ENCODE data around the gene ADD2.

ADD2 gene

GRCh38 chr2:70711191-70711590, 56.8 kb downstream of the ADD2 start:
- Histone ChIP-seq H3K27ac (replicated peaks; ENCODE audit: low read length) (no peak overlapping the region), H4K8ac (ENCODE audit: low read depth, low read length) (no peak overlapping the region), H3K4me3 (ENCODE audit: low read length in 2 of 2) (no peak overlapping the region), H2AK5ac (ENCODE audit: low read depth, low read length) (no peak overlapping the region), H3K27me3 (ENCODE audit: control insufficient read depth in 3 of 3, insufficient read depth in 3 of 3, low read depth in 1 of 3, low read length in 3 of 3) (no peaks in the 10 kb centered on the region), H2BK12ac (ENCODE audit: low read length) (no peak overlapping the region), H4K91ac (ENCODE audit: low read depth, low read length, poor library complexity) (no peak overlapping the region), H2BK15ac (ENCODE audit: low read length) (no peak overlapping the region), H3K4me2 (ENCODE audit: insufficient read depth, low read length, poor library complexity, severe bottlenecking) (no peak overlapping the region), H3K23ac (ENCODE audit: low read depth, low read length, poor library complexity) (no peak overlapping the region), H3K79me1 (ENCODE audit: low read depth, low read length) (peaks cover 3% of the 10 kb centered on the region), H3K4me1 (ENCODE audit: control insufficient read depth in 2 of 2, insufficient read depth in 1 of 2, low read depth in 1 of 2, low read length in 2 of 2) (peaks cover 8 to 22% of the 10 kb centered on the region in 2 donors), H3K4ac (ENCODE audit: low read length) (no peak overlapping the region), H2AFZ (ENCODE audit: low read length) (no peak overlapping the region), H2BK120ac (ENCODE audit: low read depth, low read length) (no peak overlapping the region), H3K14ac (ENCODE audit: low read length) (no peak overlapping the region), H3K36me3 (replicated peaks in 1 of 2; ENCODE audit: control insufficient read depth in 2 of 2, insufficient read depth in 2 of 2, low read length in 2 of 2) (peaks cover 7 to 49% of the 10 kb centered on the region in 2 donors), H3K9ac (ENCODE audit: low read depth, low read length, poor library complexity) (no peak overlapping the region), H3K18ac (ENCODE audit: low read length) (no peak overlapping the region), H3K9me3 (replicated peaks in 1 of 2; ENCODE audit: control insufficient read depth in 2 of 2, insufficient read depth in 1 of 2, low read depth in 1 of 2, low read length in 2 of 2) (no peaks in the 10 kb centered on the region), H2BK5ac (ENCODE audit: low read length) (no peak overlapping the region)
- no peak for DNase-seq (ENCODE audit: low spot score)
- WGBS, 2 donors (ENCODE audit: extremely low coverage in 2 of 2, insufficient read length in 2 of 2, insufficient replicate concordance in 1 of 2): no CpG with 5 or more reads among the region's 1 CpG

GRCh38 chr2:70710038-70710690, 57.8 kb downstream of the ADD2 start:
- H2BK120ac ChIP-seq (ENCODE audit: low read depth, low read length): no peak overlapping the region
- H2AK5ac ChIP-seq (ENCODE audit: low read depth, low read length): no peak overlapping the region
- H3K4me1 ChIP-seq (ENCODE audit: control insufficient read depth in 2 of 2, insufficient read depth in 1 of 2, low read depth in 1 of 2, low read length in 2 of 2): peaks cover 2 to 12% of the 10 kb centered on the region in 2 donors
- H3K4me3 ChIP-seq (ENCODE audit: low read length in 2 of 2): no peak overlapping the region
- WGBS, 2 donors (ENCODE audit: extremely low coverage in 2 of 2, insufficient read length in 2 of 2, insufficient replicate concordance in 1 of 2): no CpG with 5 or more reads among the region's 3 CpGs
- H3K18ac ChIP-seq (ENCODE audit: low read length): no peak overlapping the region
- no peak overlapping the region for H2BK5ac ChIP-seq (ENCODE audit: low read length)
- H3K14ac ChIP-seq (ENCODE audit: low read length): no peak overlapping the region
- no peak overlapping the region for H3K27ac ChIP-seq (replicated peaks; ENCODE audit: low read length)
- no peaks in the 10 kb centered on the region for H3K9me3 ChIP-seq (replicated peaks in 1 of 2; ENCODE audit: control insufficient read depth in 2 of 2, insufficient read depth in 1 of 2, low read depth in 1 of 2, low read length in 2 of 2)
- no peak overlapping the region for H3K23ac ChIP-seq (ENCODE audit: low read depth, low read length, poor library complexity)
- H3K36me3 ChIP-seq (replicated peaks in 1 of 2; ENCODE audit: control insufficient read depth in 2 of 2, insufficient read depth in 2 of 2, low read length in 2 of 2): peaks cover 7 to 59% of the 10 kb centered on the region in 2 donors
- H3K4ac ChIP-seq (ENCODE audit: low read length): no peak overlapping the region
- H2BK15ac ChIP-seq (ENCODE audit: low read length): no peak overlapping the region
- no peaks in the 10 kb centered on the region for H3K27me3 ChIP-seq (ENCODE audit: control insufficient read depth in 3 of 3, insufficient read depth in 3 of 3, low read depth in 1 of 3, low read length in 3 of 3)
- H3K4me2 ChIP-seq (ENCODE audit: insufficient read depth, low read length, poor library complexity, severe bottlenecking): no peak overlapping the region
- no peak overlapping the region for H3K9ac ChIP-seq (ENCODE audit: low read depth, low read length, poor library complexity)
- no peak overlapping the region for H4K91ac ChIP-seq (ENCODE audit: low read depth, low read length, poor library complexity)
- H2AFZ ChIP-seq (ENCODE audit: low read length): no peak overlapping the region
- no peak for DNase-seq (ENCODE audit: low spot score)
- H4K8ac ChIP-seq (ENCODE audit: low read depth, low read length): no peak overlapping the region
- peaks cover under 1% of the 10 kb centered on the region for H3K79me1 ChIP-seq (ENCODE audit: low read depth, low read length)
- no peak overlapping the region for H2BK12ac ChIP-seq (ENCODE audit: low read length)

- H3K9ac ChIP-seq (ENCODE audit: low read depth, low read length, poor library complexity): no peak overlapping the region
- H3K9me3 ChIP-seq (replicated peaks in 1 of 2; ENCODE audit: control insufficient read depth in 2 of 2, insufficient read depth in 1 of 2, low read depth in 1 of 2, low read length in 2 of 2): no peaks in the 10 kb centered on the region
- H3K14ac ChIP-seq (ENCODE audit: low read length): no peak overlapping the region
- no peak overlapping the region for H2BK120ac ChIP-seq (ENCODE audit: low read depth, low read length)
- peaks cover 0 to 6% of the 10 kb centered on the region in 2 donors for H3K4me1 ChIP-seq (ENCODE audit: control insufficient read depth in 2 of 2, insufficient read depth in 1 of 2, low read depth in 1 of 2, low read length in 2 of 2)
- H2AFZ ChIP-seq (ENCODE audit: low read length): no peak overlapping the region
- H2BK5ac ChIP-seq (ENCODE audit: low read length): no peak overlapping the region
- no peak overlapping the region for H3K4me2 ChIP-seq (ENCODE audit: insufficient read depth, low read length, poor library complexity, severe bottlenecking)
- no peak overlapping the region for H3K18ac ChIP-seq (ENCODE audit: low read length)
- no peak overlapping the region for H3K4ac ChIP-seq (ENCODE audit: low read length)
- H4K8ac ChIP-seq (ENCODE audit: low read depth, low read length): no peak overlapping the region
- H3K79me1 ChIP-seq (ENCODE audit: low read depth, low read length): no peaks in the 10 kb centered on the region
- no peak for DNase-seq (ENCODE audit: low spot score)
- no peak overlapping the region for H3K23ac ChIP-seq (ENCODE audit: low read depth, low read length, poor library complexity)
- no peak overlapping the region for H2BK15ac ChIP-seq (ENCODE audit: low read length)
- no peak overlapping the region for H3K4me3 ChIP-seq (ENCODE audit: low read length in 2 of 2)
- no peak overlapping the region for H2BK12ac ChIP-seq (ENCODE audit: low read length)
- no peaks in the 10 kb centered on the region for H3K27me3 ChIP-seq (ENCODE audit: control insufficient read depth in 3 of 3, insufficient read depth in 3 of 3, low read depth in 1 of 3, low read length in 3 of 3)
- H3K27ac ChIP-seq (replicated peaks; ENCODE audit: low read length): no peak overlapping the region
- H4K91ac ChIP-seq (ENCODE audit: low read depth, low read length, poor library complexity): no peak overlapping the region
- no peak overlapping the region for H2AK5ac ChIP-seq (ENCODE audit: low read depth, low read length)
- peaks cover 8 to 66% of the 10 kb centered on the region in 2 donors for H3K36me3 ChIP-seq (replicated peaks in 1 of 2; ENCODE audit: control insufficient read depth in 2 of 2, insufficient read depth in 2 of 2, low read length in 2 of 2)
- WGBS, 2 donors (ENCODE audit: extremely low coverage in 2 of 2, insufficient read length in 2 of 2, insufficient replicate concordance in 1 of 2): 100% methylated on average over 2 of the region's 9 CpGs; no CpG with 5 or more reads in 1 of the 2 donors
These were observed 58.5 kb downstream of the ADD2 start for GRCh38 chr2:70709275-70710037.

- Histone ChIP-seq H3K9me3 (replicated peaks in 1 of 2; ENCODE audit: control insufficient read depth in 2 of 2, insufficient read depth in 1 of 2, low read depth in 1 of 2, low read length in 2 of 2) (no peaks in the 10 kb centered on the region), H2BK120ac (ENCODE audit: low read depth, low read length) (no peak overlapping the region), H3K27ac (replicated peaks; ENCODE audit: low read length) (no peak overlapping the region), H3K27me3 (ENCODE audit: control insufficient read depth in 3 of 3, insufficient read depth in 3 of 3, low read depth in 1 of 3, low read length in 3 of 3) (no peaks in the 10 kb centered on the region), H3K9ac (ENCODE audit: low read depth, low read length, poor library complexity) (no peak overlapping the region), H2BK12ac (ENCODE audit: low read length) (no peak overlapping the region), H3K4me1 (ENCODE audit: control insufficient read depth in 2 of 2, insufficient read depth in 1 of 2, low read depth in 1 of 2, low read length in 2 of 2) (peaks cover 0 to 3% of the 10 kb centered on the region in 2 donors), H3K23ac (ENCODE audit: low read depth, low read length, poor library complexity) (no peak overlapping the region), H2BK5ac (ENCODE audit: low read length) (no peak overlapping the region), H3K18ac (ENCODE audit: low read length) (no peak overlapping the region), H3K4me3 (ENCODE audit: low read length in 2 of 2) (no peak overlapping the region), H3K4me2 (ENCODE audit: insufficient read depth, low read length, poor library complexity, severe bottlenecking) (no peak overlapping the region), H2AK5ac (ENCODE audit: low read depth, low read length) (no peak overlapping the region), H2BK15ac (ENCODE audit: low read length) (no peak overlapping the region), H4K91ac (ENCODE audit: low read depth, low read length, poor library complexity) (no peak overlapping the region), H3K79me1 (ENCODE audit: low read depth, low read length) (no peaks in the 10 kb centered on the region), H3K4ac (ENCODE audit: low read length) (no peak overlapping the region), H4K8ac (ENCODE audit: low read depth, low read length) (no peak overlapping the region), H3K36me3 (replicated peaks in 1 of 2; ENCODE audit: control insufficient read depth in 2 of 2, insufficient read depth in 2 of 2, low read length in 2 of 2) (peaks cover 9 to 73% of the 10 kb centered on the region in 2 donors), H3K14ac (ENCODE audit: low read length) (no peak overlapping the region), H2AFZ (ENCODE audit: low read length) (no peak overlapping the region)
- WGBS, 2 donors (ENCODE audit: extremely low coverage in 2 of 2, insufficient read length in 2 of 2, insufficient replicate concordance in 1 of 2): no CpG with 5 or more reads among the region's 3 CpGs
- DNase-seq (ENCODE audit: low spot score): no peak
These were observed 59.4 kb downstream of the ADD2 start for GRCh38 chr2:70708376-70709199.

Measured in neuronal stem cell (in vitro differentiated cells).